Natural killer cell (primary cell): Measurements from ENCODE around the gene EIF2B5. TPM values are rescaled to one million over a fixed set of nuclear protein-coding genes. Genes with fewer than 3 reads are reported as not detected.

ENCODE experiments used
- ATAC-seq, 3 donors: fragments of 150-1000 bp in 2 of 3; fragments of 200-7000 bp in 1 of 3; cut with Tn5 transposase; 1 replicate in 1 of 3; 2 replicates in 2 of 3; pipeline ENCODE4 v1.10.0; 2021; ENCODE audit warnings: mild to moderate bottlenecking in 2 of 3, moderate library complexity in 2 of 3
- DNase-seq, 2 donors: peaks; one replicate each; pipeline versions ENCODE4 v3.0.0 to v3.0.0-alpha.2; 2013 to 2021; ENCODE audit warnings: mixed read lengths in 1 of 2
- H3K27ac ChIP-seq: one replicate; pipeline ENCODE4 v1.5.1; 2013; ENCODE audit warnings: mild to moderate bottlenecking, low read length
- H3K27me3 ChIP-seq: one replicate; pipeline ENCODE4 v1.6.1; 2013; ENCODE audit warnings: low read length; ENCODE audit not compliant: control insufficient read depth, insufficient read depth
- H3K36me3 ChIP-seq: one replicate; pipeline ENCODE4 v1.6.1; 2013; ENCODE audit warnings: low read length; ENCODE audit not compliant: control insufficient read depth, insufficient read depth
- H3K4me1 ChIP-seq: one replicate; pipeline ENCODE4 v1.6.1; 2013; ENCODE audit warnings: low read length; ENCODE audit not compliant: control insufficient read depth, insufficient read depth
- H3K4me3 ChIP-seq: one replicate; pipeline ENCODE4 v1.5.1; 2013; ENCODE audit warnings: low read length
- H3K9me3 ChIP-seq: one replicate; pipeline ENCODE4 v1.6.1; 2013; ENCODE audit warnings: low read length; ENCODE audit not compliant: control insufficient read depth, insufficient read depth
- H3K27ac Mint-ChIP-seq, 2 donors: one replicate each; pipeline ENCODE4 v1.8.0; 2022; ENCODE audit warnings: mild to moderate bottlenecking in 2 of 2, mixed read lengths in 2 of 2, moderate library complexity in 1 of 2
- H3K27me3 Mint-ChIP-seq, 2 donors: one replicate each; pipeline ENCODE4 v1.8.0; 2022; ENCODE audit warnings: low read depth in 2 of 2, mixed read lengths in 2 of 2
- H3K36me3 Mint-ChIP-seq: one replicate; pipeline ENCODE4 v1.8.0; 2022; ENCODE audit warnings: mixed read lengths
- H3K4me1 Mint-ChIP-seq, 2 donors: one replicate each; pipeline ENCODE4 v1.8.0; 2022; ENCODE audit warnings: mixed read lengths in 2 of 2
- H3K4me3 Mint-ChIP-seq: one replicate; pipeline ENCODE4 v1.8.0; 2022; ENCODE audit warnings: mild to moderate bottlenecking, moderate library complexity, mixed read lengths
- H3K9me3 Mint-ChIP-seq, 2 donors: one replicate each; pipeline ENCODE4 v1.8.0; 2022; ENCODE audit warnings: mixed read lengths in 2 of 2
- CTCF ChIP-seq: fragments of 200-600 bp; IDR thresholded peaks from one replicate; pipeline ENCODE4 v1.8.0; 2022; ENCODE audit warnings: antibody characterized with exemption
- WGBS: methylation state at CpG from one replicate; pipeline ENCODE4 v1.1.7; 2013; ENCODE audit warnings: missing lambda C conversion rate; ENCODE audit not compliant: insufficient coverage; 5-methylcytosine and 5-hydroxymethylcytosine counted together
- intact Hi-C: fragments of 100-400 bp; cut with micrococcal nuclease; formaldehyde crosslinking; loops from one replicate; pipeline ENCODE4 v1.14.2; 2022
- total RNA-seq, 4 donors: library from RNA; stranded (reverse); fragments of 120-200 nt in 1 of 4; gene quantifications; one replicate each; pipeline versions ENCODE4 v1.2.3 to v1.2.4, GENCODE V29; 2013 to 2022

Gene EIF2B5
- total RNA-seq, 3 donors from 2014 or later (not counting 1 experiment from before 2014, with no cell fraction given) = 44.5 to 59.4 (median 54.8) TPM

- H3K4me1 Mint-ChIP-seq = no peaks in the 10 kb centered on the region
- no peak overlapping the region for H3K4me3 Mint-ChIP-seq
- no peaks in the 10 kb centered on the region for H3K4me1 ChIP-seq
- TF ChIP-seq CTCF = no peak
- H3K9me3 Mint-ChIP-seq = no peaks in the 10 kb centered on the region
- intact Hi-C loops = no loop called here
- no peak overlapping the region for H3K27ac ChIP-seq
- no peaks in the 10 kb centered on the region for H3K36me3 ChIP-seq
- no peaks in the 10 kb centered on the region for H3K36me3 Mint-ChIP-seq
- DNase-seq (no peak), ATAC-seq (no peak)
- H3K27ac Mint-ChIP-seq = no peak overlapping the region
- no peak overlapping the region for H3K4me3 ChIP-seq
- H3K27me3 Mint-ChIP-seq = peaks cover 5 to 6% of the 10 kb centered on the region in 2 donors
- H3K27me3 ChIP-seq = no peaks in the 10 kb centered on the region
- WGBS = 69% methylated on average over 2 of the region's 3 CpGs
- H3K9me3 ChIP-seq = no peaks in the 10 kb centered on the region
Observed at GRCh38 chr3:184126006-184126405, 9.2 kb upstream of the EIF2B5 start.

- Histone ChIP-seq H3K27me3 (no peaks in the 10 kb centered on the region), H3K27ac (no peak overlapping the region), H3K9me3 (no peaks in the 10 kb centered on the region), H3K36me3 (no peaks in the 10 kb centered on the region), H3K4me1 (peaks cover 3% of the 10 kb centered on the region), H3K4me3 (no peak overlapping the region)
- H3K4me3 Mint-ChIP-seq = no peak overlapping the region
- H3K27me3 Mint-ChIP-seq = peaks cover 0 to 6% of the 10 kb centered on the region in 2 donors
- H3K36me3 Mint-ChIP-seq = no peaks in the 10 kb centered on the region
- intact Hi-C loops = no loop called here
- no peak overlapping the region for H3K27ac Mint-ChIP-seq
- DNase-seq (peak in 1 of 2 donors; percentile 17), ATAC-seq (peak in 1 of 3 donors; percentile 52)
- H3K9me3 Mint-ChIP-seq = no peaks in the 10 kb centered on the region
- WGBS = 69% methylated on average over 2 of the region's 2 CpGs
- TF ChIP-seq CTCF = peak; percentile 7
- H3K4me1 Mint-ChIP-seq = peaks cover 7 to 8% of the 10 kb centered on the region in 2 donors
Observed at GRCh38 chr3:184129012-184129411, 6.1 kb upstream of the EIF2B5 start.

DNA sequence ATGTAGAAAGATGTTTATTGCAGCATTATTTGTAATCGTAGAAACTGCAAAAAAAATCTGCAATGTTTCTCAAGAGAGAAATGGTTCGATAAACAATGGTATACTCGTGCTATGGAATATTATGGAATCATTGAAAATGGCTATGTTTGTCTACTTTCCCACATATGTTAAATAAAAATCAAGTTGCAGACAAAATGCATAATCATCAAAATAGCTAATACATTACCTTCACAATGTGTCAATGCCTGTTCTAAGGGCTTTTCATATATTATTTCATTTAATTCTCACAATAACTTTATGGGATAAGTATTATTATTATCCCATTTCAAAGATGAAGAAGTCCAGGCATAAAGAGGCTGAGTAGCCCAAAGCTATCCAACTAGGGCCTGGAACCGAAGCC, 2.2 kb upstream of the EIF2B5 start:
- Mint-ChIP-seq H3K27me3 (peaks cover 0 to 6% of the 10 kb centered on the region in 2 donors), H3K4me3 (no peak overlapping the region), H3K9me3 (no peaks in the 10 kb centered on the region), H3K27ac (no peak overlapping the region), H3K4me1 (peaks cover 47% of the 10 kb centered on the region in 2 donors), H3K36me3 (no peaks in the 10 kb centered on the region)
- intact Hi-C loops = loop anchor here (10.0 kb wide), 1 partner anchor 112 kb away; the partner anchor contains the start of genes ALG3 and EEF1AKMT4
- Histone ChIP-seq H3K9me3 (no peaks in the 10 kb centered on the region), H3K4me1 (peaks cover 18% of the 10 kb centered on the region), H3K36me3 (no peaks in the 10 kb centered on the region), H3K4me3 (no peak overlapping the region), H3K27ac (no peak overlapping the region), H3K27me3 (no peaks in the 10 kb centered on the region)
- no CpG with 5 or more reads among the region's 4 CpGs for WGBS
- TF ChIP-seq CTCF = no peak
- ATAC-seq = no peak
- DNase-seq = no peak
